GM19035 (cell line): ENCODE results near the gene NCBP3.
"Not testable (repeated sequence)": the region's sequence is repeated elsewhere in the genome, so short reads cannot be mapped to it uniquely, and the experiment has no call there.

Source experiments
- ATAC-seq: cut with Tn5 transposase; IDR thresholded peaks from one replicate; pipeline ENCODE4 v1.9.1; 2021; ENCODE audit not compliant: unreplicated experiment

Gene NCBP3

DNA sequence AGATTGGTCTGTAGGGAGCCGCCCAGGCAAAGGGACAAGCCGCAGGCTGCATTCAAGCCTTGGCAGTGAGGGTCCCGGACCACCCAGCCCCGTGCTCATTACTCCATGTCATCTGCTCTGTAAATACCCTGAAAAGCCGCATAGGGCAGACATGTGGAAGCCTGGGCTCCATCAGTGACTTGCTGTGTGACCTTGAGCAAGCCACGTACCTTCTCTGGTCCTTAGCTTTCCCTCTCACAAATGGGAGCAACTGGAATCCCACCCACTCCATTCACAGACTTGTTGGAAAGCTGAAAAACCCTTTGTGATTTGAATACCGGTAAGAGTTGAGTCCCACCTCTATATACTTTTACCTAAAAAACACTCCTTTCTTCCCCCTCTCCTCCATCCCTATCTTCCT, 34.9 kb upstream of the NCBP3 start:
- no peak for ATAC-seq

DNA sequence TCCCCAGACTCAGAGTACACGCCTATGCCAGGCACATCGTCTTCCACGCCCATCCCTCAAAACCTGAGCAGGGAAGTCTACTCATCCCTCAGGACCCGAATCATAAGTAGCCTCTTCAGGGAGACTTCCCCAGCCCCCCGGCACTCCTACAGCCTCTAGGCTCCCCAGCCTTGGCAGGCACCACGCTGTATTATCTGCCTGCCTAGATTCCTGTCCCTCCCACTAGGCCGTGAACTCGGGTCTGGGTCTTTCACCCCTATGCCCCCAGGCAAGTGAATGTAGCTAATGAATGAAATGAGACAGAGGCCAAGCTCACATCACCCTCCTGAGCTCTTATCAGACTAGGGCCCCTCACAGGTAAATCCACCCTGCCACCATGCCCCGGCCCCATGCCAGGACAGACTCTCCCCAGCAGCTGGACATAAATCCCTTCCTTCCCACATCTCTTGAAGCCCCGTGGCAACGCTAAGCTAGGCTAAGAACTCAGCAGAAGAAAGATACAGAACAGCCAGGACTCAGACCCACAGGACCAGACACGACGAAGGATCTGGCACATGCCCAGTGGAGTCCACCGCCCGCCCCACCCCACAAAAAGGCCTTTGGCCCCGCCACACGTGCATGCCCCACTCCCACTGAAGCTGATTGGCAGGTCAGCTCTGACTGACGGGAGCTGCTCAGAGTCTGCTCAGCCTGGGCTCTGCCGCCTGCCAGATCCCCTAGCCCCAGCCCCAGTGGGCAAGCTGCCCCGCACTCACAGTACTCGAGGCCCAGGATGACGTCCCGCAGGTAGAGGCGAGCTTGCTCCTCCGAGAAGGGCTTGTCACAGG, 33.8 kb upstream of the NCBP3 start:
- no peak for ATAC-seq

DNA sequence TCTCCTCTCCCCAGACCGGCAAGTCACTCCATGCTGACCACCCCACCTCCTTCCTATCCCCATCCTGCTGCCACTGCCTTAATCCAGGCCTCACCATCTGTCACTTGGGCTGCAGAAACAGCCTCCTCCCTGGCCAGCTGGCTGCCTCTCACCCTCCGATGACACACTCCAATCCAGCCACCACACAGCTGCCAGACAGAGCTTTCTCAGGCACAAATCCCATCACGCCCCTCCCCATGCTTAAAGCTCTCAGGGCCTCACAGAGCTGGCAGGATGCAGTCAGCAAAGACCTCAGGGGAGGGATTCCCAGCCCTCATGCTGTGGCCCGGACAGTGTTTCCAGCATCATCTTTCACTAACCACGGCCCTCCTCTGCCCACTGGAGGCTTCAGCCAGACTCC, 33.1 kb upstream of the NCBP3 start:
- no peak for ATAC-seq

DNA sequence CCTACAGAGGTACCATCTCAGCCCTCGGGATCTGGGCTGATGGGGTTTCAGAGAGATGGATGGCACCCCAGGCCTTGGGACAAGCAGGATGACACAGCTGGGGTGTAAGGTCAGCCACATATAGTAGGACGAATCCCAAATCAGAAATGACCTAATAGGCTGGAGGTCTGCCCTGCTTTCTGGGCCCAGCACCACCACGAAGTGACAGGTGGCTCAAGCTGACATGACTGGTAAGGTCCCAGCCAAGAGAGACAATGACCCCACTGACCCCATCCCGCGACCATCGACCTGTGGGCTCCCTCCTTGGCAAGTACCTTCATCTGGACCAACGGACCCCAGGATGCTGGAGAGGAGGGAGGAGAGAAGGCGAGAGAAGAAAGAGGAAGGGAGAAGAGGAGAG, 31.2 kb upstream of the NCBP3 start:
- no peak for ATAC-seq

DNA sequence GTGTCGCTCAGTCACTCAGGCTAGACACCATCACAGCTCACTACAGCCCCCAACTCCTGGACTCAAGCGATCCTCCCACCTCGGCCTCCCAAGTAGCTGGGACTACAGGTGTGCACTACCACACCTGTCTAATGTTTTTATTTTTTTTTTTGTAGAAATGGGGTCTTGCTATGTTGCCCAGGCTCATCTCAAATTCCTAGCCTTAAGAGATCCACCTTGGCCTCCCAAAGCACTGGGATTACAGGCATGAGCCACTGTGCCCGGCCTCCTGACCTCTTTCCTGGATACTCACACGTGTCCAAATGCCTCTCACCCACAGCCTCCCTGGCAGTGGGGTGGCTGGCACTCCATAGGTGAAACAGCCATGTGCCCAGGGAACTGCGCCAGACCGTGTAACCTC, 29.3 kb upstream of the NCBP3 start:
- ATAC-seq, result no peak

DNA sequence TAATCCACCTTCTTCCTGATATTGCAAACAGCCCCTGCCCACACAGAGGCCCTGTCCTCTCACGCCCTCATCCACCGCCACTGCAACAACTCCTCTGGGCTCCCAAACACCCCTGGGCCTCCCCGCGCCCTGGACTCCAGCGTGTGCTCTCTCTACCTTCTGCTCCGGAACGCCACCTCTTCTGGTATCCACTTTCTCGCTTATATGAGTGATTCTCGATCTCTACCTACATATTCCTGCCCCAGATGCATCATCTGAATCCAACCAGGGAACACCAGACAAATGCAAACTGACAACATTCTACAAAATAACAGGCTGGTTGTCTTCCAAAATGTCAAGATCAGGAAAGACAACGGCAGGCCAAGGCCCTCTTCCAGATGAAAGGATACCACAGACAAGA, 27.8 kb upstream of the NCBP3 start:
- no peak for ATAC-seq

DNA sequence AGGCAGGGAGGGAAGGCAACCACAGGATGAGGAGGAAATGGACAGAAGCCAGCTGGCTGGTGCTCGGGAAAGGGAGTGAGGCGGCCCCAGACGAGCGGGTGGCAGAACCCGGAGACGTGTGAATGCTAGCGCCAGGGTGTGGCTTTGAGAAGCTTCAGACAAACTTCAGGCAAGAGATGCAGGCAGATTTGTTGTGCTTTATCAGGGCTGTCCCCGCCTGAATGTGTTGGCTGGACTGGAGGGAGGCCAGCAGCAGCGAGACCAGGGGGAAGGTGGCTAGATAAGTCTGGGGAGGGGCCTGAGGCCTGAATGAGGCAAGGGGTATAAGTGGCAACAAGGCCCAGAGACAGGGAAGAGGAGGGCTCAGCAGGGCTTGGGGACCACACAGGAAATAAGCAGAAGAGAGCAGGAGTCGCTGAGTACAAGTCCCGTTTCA, 24.8 kb upstream of the NCBP3 start:
- no peak for ATAC-seq

DNA sequence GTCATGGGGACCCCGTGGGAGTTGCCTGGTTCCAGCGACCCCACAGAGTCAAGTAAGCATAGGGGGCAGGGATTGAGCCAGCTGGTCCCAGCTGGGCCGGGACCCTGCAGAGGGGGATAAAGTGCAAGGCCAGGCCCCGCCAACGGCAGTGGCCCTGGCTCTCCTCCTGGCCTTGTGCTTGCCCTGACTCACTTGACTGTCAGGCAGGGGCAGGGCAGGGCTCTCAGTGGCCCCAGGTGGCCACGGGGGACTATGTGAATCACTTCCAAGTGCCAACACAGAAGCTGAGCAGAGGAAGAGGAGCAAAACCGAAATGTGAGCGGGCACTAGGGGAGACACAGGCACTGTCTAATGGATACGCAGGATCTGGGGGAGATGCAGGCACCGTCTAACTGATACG, 21.6 kb upstream of the NCBP3 start:
- no peak for ATAC-seq

DNA sequence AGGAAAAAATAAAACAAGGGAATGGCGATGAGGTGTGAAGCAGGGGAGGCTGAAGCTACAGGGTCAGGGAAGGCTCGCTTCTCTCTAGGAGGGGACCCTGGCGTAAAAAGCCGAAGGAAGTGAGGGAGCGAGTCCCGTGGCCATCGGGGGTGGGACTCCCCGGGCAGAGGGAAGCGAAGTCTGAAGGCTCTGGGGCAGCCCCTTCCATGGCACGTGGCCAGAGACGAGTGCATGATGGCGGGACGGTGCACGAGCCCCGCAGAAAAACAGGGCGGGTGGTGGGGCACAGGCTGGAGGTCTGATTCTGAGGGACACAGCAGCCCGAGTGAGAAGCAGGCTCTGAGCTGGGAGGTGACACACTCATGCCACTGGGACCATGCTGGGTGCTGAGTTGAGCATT, 21.1 kb upstream of the NCBP3 start:
- ATAC-seq, result no peak

DNA sequence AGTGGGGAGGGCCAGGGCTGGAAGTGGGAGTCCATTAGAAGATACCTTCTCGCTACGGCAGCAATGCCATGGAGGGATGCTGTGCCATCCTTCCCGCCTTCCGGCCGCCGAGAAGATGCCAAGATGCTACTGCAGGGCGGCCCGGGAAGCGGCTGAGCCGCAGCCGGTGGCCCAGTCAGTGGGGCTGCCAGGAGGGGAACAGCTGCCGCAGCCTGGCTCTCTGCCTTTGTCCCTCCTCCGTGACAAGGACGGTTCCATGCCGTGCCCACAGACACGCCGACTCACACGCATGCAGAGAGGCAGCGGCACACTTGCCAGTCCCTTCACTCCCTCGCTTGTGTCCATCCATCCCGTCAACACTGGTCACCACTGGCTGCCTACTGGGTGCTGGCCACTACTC, 20.2 kb upstream of the NCBP3 start:
- no peak for ATAC-seq

DNA sequence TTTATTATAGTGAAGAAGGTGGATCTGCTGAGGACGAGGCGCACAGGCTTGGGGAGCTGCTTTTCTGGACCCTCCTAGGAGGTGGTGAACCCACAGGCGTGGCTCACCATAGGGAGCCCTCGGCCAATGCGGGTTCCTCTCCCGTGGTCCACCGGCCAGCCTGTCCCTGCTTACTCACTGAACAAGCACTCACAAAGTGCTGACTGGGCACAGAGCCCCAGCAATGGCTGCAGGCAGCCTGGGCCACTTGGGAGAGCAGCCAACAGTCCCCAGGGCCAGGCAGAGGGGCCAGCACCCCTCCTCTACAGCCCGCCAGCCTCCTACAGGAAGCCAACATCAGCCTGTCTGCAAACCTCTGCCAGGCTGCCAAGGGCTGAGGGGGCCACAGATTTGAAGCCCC, 19.1 kb upstream of the NCBP3 start:
- no peak for ATAC-seq

DNA sequence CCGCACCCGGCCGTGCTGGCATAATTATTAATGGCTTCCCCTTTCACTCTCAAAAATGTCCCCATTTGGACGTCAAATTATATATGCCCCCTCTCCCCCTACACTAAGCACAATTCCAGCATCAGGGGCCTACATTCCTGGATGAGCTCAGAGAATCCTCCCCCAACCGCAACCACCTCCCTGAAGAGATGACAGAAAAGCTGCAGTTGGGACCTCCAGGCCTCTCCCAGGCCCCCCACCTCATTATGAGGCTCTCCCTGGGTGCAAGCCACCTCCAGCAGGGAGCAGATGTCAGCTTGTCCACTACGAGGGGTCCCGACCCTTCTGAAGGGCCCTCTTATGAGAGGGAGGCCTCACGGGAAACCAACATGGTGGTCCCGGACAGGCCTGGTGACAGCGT, 18.5 kb upstream of the NCBP3 start:
- ATAC-seq, result no peak

DNA sequence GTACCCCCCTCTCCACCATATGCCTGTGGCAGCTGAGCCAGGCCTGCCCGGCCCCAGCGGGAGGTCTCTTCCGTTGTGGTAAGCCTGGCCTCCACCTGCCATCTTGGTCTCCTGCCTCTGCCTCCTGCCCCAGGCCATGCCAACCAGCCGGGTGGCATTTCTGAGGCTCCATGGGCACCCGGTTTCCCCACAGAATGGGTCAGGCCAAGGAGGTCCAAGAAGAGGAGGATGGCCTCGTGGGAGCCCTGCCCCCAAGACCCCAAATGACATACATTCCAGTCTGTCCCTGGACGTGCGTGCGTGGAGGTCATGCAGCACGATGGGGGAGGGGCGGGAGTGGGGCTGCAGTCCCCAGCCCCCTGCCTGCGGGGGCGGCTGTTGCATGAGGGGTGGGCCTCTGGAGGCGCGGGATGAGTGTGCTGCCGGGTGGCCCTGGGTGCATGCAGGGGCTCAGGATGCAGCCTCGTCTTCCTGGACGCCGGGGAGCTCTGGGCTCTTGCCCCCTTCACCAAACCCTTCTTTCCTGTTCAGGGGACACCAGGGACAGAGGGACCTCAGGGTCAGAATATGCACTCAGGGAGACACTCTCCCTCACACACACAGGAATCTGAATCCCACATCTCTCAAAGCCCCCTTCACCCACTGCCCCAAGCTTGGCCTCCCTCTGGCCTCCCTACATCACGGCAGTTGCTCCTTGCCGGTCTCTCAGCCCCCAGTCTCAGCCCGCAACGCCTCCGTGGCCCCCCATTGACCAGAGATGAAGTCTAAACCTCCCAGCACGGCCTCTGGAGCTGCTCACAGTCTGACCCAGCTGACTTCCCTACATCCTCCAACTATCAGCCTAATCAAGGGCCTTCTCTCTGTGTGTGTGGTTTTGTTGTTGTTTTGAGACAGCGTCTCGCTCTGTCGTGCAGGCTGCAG, 16.0 kb upstream of the NCBP3 start:
- ATAC-seq, result no peak

DNA sequence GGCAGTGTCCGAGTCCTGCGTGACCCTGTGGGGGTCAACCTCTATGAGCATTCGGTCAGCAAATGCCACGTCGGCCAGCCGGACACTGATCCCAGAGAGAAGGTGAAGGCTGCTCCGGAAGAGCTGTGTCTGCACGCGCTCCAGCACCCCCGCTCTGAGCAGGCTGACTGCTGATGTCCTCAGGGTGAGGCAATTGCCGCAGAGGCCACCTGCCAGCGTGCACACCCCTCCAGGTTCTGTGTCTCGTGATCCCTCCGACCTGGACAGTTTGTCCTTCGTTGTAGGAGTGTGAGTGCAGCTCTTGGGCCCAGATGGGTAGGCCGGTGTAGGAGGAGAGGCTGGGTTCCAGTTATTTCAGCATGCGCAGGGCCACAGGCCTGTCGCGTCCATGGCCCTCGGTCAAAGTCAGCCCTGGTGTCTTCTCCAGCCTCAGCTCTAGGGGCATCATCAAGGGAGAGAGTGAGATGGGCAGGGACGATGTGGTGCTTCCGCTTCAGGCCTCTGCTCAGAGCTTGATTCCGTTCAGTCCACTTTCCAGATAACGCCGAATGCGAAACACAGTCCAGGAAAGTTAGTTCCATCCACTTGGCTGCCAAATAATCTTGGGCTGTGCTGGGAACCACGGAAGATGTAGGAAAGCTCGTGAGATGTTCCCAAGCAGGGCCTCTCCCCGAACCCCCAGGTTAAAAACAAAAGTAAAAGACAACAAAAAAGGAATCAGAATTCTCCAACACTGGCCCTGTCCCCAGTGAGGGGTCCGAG, 15.1 kb upstream of the NCBP3 start:
- ATAC-seq, result no peak

DNA sequence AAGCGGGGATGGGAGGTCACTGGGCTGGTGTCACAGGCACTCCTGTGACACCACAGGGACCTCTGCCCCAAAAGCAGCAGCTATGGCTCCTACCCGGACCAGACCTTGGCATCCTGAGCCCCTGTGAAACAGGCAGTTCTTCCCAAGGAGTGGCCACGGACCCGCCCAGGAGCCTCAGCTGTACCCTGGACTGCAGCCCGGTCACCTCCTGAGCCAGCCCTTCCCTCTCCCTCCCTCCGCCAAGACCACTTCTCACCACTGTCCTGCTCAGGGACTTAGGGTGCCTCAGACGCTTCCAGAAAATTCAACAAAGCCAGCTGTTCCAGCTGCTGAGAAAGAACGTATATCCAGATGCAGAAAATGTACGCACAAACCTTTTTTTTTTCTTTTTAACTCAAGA, 13.9 kb upstream of the NCBP3 start:
- ATAC-seq, result no peak

DNA sequence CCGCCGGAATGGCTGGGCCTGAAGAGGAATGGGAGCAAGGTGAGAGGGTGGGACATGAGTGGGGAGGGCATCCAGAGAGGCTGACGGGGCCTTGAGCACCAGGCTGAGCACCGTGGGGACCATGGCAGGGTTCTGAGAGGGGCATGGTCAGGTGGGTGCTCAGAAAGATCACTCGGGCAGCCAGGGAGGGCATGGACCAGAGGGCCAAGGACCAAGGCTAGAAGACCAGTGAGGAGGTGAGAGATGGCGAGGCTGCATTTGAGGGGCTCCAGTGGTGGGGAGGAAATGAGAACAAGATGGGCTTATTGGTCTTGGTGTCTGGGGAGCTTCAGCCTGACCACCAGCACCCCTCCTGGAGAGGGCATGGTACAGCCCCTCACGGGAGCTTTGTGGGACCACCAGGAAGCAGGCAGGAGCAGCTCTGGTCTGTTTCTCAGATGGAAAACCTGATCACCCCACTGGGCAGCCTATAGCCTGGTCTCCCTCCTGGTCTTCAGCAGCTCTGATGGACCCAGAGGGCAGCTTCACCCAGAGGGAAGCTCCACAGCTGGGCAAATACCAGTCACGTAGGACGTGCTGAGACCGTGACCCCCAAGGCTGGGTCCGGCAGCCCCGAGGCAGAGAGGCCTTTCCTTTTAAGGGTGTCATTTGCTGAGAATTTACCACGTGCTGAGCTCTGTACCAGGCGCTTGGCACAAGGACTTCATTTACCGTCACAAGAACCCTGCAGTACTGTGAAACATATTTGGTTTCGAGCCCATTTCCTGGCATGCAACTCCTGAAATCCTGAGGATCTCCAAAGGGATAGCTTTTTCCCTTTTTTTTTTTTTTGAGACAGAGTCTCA, 11.4 kb upstream of the NCBP3 start:
- ATAC-seq, result no peak

DNA sequence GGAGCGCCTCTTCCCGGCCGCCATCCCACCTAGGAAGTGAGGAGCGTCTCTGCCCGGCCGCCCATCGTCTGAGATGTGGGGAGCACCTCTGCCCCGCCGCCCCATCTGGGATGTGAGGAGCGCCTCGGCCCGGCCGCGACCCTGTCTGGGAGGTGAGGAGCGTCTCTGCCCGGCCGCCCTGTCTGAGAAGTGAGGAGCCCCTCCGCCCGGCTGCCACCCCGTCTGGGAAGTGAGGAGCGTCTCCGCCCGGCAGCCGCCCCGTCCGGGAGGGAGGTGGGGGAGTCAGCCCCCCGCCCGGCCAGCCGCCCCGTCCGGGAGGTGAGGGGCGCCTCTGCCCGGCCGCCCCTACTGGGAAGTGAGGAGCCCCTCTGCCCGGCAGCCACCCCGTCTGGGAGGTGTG, 8.2 kb upstream of the NCBP3 start:
- ATAC-seq, result not testable (repeated sequence)

DNA sequence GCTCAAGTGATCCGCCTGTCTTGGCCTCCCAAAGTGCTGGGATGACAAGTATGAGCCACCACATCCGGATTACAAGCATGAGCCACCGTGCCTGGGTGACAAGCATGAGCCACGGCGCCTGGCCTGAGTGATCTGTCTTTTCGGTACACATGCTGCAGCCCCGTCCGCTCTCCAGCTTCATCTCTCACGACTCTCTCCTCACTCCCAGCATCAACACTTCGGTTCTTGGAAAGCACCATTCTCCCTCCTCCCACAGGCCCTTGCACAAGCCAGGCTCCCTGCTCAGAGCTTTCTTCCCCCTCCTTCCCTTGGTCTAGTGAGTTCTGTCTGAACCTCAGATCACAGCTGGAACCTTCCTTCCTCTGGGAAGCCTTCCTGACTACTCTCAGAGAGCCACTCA, 6.5 kb upstream of the NCBP3 start:
- ATAC-seq, result no peak

DNA sequence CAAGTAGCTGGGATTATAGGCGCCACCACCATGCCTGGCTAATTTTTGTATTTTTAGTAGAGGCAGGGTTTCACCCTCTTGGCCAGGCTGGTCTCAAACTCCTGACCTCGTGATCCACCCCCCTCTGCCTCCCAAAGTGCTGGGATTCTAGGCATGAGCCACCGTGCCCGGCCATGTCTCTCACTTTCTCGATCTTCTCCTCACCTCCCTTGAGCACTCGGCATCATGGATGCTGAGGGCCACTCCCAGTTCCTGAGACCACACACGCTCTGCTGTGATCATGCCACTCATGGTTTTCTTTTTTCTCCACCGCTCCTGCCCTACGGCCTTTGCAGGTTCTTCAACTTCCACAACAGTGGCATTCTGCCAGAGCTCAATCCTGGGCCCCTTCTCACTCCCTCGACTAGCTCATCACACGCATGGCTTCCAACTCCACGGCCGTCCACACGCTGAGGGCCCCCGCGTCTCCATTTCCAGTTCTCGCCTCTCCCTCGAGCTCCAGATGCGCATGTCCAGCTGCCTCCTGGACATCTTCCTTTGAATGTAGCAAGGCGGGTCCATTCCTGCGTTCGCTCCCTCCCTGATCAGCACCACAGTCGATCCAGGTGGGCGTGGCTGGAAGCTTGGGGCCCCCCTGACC, 5.5 kb upstream of the NCBP3 start:
- no peak for ATAC-seq

DNA sequence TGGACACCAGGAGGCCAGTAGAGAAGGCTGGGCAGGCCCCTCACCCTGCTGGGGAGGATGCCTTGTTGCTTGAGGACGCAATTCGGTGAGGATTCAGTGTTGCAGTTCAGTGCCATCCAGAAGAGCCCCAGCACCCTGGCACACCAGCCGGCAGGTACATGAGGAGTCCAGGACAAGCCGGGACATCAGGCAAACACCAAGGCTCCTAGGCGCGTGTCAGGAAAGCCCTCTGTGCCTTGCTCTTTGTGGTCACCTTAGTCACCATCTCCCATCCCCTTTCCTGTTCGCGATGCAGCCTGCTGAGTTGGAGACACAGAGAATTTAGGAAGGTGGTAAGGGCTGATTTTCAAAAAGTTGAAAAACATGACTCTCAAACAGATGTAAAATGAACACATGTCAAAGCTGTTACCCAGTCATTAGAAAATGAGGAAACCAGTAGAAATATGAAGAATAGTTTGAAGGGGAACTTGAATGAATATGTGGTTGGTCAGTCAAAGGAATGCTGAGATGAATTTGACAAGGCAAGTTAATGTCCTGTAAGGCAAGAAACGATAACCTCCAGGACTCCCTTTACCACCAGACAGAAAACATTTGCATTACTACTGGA, 2.3 kb upstream of the NCBP3 start:
- ATAC-seq, result no peak
